B cell (primary cell): Measurements from ENCODE around the gene HIPK2. TPM values are rescaled to one million over a fixed set of nuclear protein-coding genes. Genes with fewer than 3 reads are reported as not detected.

Experiments used
- ATAC-seq: fragments of 200-7000 bp; cut with Tn5 transposase; one replicate; pipeline ENCODE4 v1.10.0; 2021; ENCODE audit warnings: low read depth, mild to moderate bottlenecking, moderate number of reproducible peaks, moderate library complexity
- CTCF ChIA-PET: fragments of 350-600 bp; sonication (Branson Sonifier 250); formaldehyde crosslinking; loops from one replicate; lab custom pipeline; 2021; ENCODE audit warnings: antibody characterized with exemption, inconsistent platforms; lab: Charles Lee
- POLR2A ChIA-PET: fragments of 350-600 bp; sonication (Branson Sonifier 250); formaldehyde crosslinking; loops from one replicate; lab custom pipeline; 2021; ENCODE audit warnings: antibody characterized with exemption; lab: Charles Lee
- DNase-seq: peaks from one replicate; pipeline ENCODE4 v3.0.0; 2013
- H2AFZ ChIP-seq: 2 replicates; pipeline ENCODE4 v1.6.1; 2012; ENCODE audit warnings: mild to moderate bottlenecking, low read depth, low read length; ENCODE audit not compliant: insufficient read depth, poor library complexity, severe bottlenecking
- H3K27ac ChIP-seq, 2 donors: 1 replicate in 1 of 2; 2 replicates in 1 of 2; pipeline ENCODE4 v1.5.1; 2012 to 2013; ENCODE audit warnings: low read length in 2 of 2, mild to moderate bottlenecking in 2 of 2, moderate library complexity in 1 of 2
- H3K27me3 ChIP-seq, 4 experiments: fragments of 200-600 bp in 1 of 4; sonication (generic) in 1 of 4; replicated peaks in 1 of 4; 1 replicate in 2 of 4; 2 replicates in 2 of 4; pipeline versions ENCODE4 v1.6.1 to v1.7.0; 2013 to 2016; ENCODE audit warnings: low read length in 3 of 4, mild to moderate bottlenecking in 2 of 4, mixed read lengths in 1 of 4, moderate library complexity in 1 of 4; ENCODE audit not compliant: insufficient read depth in 4 of 4, control insufficient read depth in 3 of 4; ENCODE audit errors: control extremely low read depth in 1 of 4
- H3K36me3 ChIP-seq, 2 experiments: replicated peaks in 1 of 2; 1 replicate in 1 of 2; 2 replicates in 1 of 2; pipeline versions ENCODE4 v1.6.1 to v1.7.1; 2013; ENCODE audit warnings: low read length in 1 of 2; ENCODE audit not compliant: insufficient read depth in 2 of 2, control insufficient read depth in 1 of 2; ENCODE audit errors: control extremely low read depth in 1 of 2, extremely low read depth in 1 of 2
- H3K4me1 ChIP-seq, 2 donors: fragments of 200-600 bp in 1 of 2; sonication (generic) in 1 of 2; 1 replicate in 1 of 2; 2 replicates in 1 of 2; pipeline versions ENCODE4 v1.5.1 to v1.6.1; 2013 to 2017; ENCODE audit warnings: low read length in 2 of 2; ENCODE audit not compliant: control insufficient read depth in 2 of 2, insufficient read depth in 2 of 2
- H3K4me2 ChIP-seq: replicated peaks from 2 replicates; pipeline ENCODE3; 2012; ENCODE audit warnings: mild to moderate bottlenecking, low read depth, low read length; ENCODE audit not compliant: poor library complexity, severe bottlenecking
- H3K4me3 ChIP-seq, 5 experiments: fragments of 200-600 bp in 1 of 5; sonication (generic) in 1 of 5; 1 replicate in 3 of 5; 2 replicates in 2 of 5; pipeline versions ENCODE4 v1.5.1 to v1.7.0; 2011 to 2016; ENCODE audit warnings: low read length in 4 of 5, mild to moderate bottlenecking in 4 of 5, low read depth in 2 of 5, control low read depth in 1 of 5, moderate library complexity in 1 of 5; ENCODE audit not compliant: insufficient read depth in 1 of 5; ENCODE audit errors: control extremely low read depth in 1 of 5, extremely low read depth in 1 of 5
- H3K79me2 ChIP-seq: fragments of 200-600 bp; sonication (generic); one replicate; pipeline ENCODE4 v1.6.0; 2016; ENCODE audit warnings: low read length; ENCODE audit not compliant: control insufficient read depth, insufficient read depth
- H3K9ac ChIP-seq: fragments of 200-600 bp; sonication (generic); 2 replicates; pipeline ENCODE4 v1.6.1; 2017; ENCODE audit warnings: mild to moderate bottlenecking, low read length, moderate library complexity
- H3K9me3 ChIP-seq, 3 donors: one replicate each; pipeline versions ENCODE4 v1.6.1 to v1.7.1; 2013; ENCODE audit warnings: low read length in 2 of 3; ENCODE audit not compliant: control insufficient read depth in 2 of 3, insufficient read depth in 1 of 3; ENCODE audit errors: control extremely low read depth in 1 of 3
- H4K20me1 ChIP-seq: 2 replicates; pipeline ENCODE4 v1.6.0; 2012; ENCODE audit warnings: mild to moderate bottlenecking, low read length; ENCODE audit not compliant: insufficient read depth, control insufficient read depth, poor library complexity, severe bottlenecking
- H3K27ac Mint-ChIP-seq: one replicate; pipeline ENCODE4 v1.8.0; 2021; ENCODE audit warnings: mixed read lengths
- H3K27me3 Mint-ChIP-seq: one replicate; pipeline ENCODE4 v1.8.0; 2021; ENCODE audit warnings: mixed read lengths
- H3K4me1 Mint-ChIP-seq: one replicate; pipeline ENCODE4 v1.8.0; 2021; ENCODE audit warnings: mixed read lengths
- H3K4me3 Mint-ChIP-seq: one replicate; pipeline ENCODE4 v1.8.0; 2021; ENCODE audit warnings: mixed read lengths
- H3K9me3 Mint-ChIP-seq: one replicate; pipeline ENCODE4 v1.8.0; 2022; ENCODE audit warnings: mixed read lengths; ENCODE audit not compliant: insufficient read depth
- EZH2 ChIP-seq: IDR thresholded peaks from 2 replicates; pipeline ENCODE4 v1.6.1; 2012; ENCODE audit warnings: borderline replicate concordance, low read depth, mild to moderate bottlenecking, moderate library complexity, low read length; ENCODE audit not compliant: insufficient read depth, poor library complexity, severe bottlenecking
- WGBS: methylation state at CpG from one replicate; pipeline ENCODE4 v1.1.5; 2013; ENCODE audit warnings: missing lambda C conversion rate; ENCODE audit not compliant: insufficient coverage; 5-methylcytosine and 5-hydroxymethylcytosine counted together
- intact Hi-C: fragments of 100-400 bp; cut with micrococcal nuclease; formaldehyde crosslinking; loops from one replicate; pipeline ENCODE4 v1.10.0; 2022
- polyA plus RNA-seq: library from polyadenylated mRNA; depleted of rRNA; stranded (reverse); fragments of >200 nt; gene quantifications from 2 replicates; pipeline ENCODE4 v1.2.3, GENCODE V29; 2012
- total RNA-seq, 2 donors: library from RNA; stranded (reverse); fragments of 120-200 nt in 1 of 2; gene quantifications; 1 replicate in 1 of 2; 2 replicates in 1 of 2; pipeline versions ENCODE4 v1.2.3 to v1.2.4, GENCODE V29; 2013 to 2022
- TF ChIP-seq, protein P1 (sequence below): fragments of 200-600 bp; IDR thresholded peaks from one replicate; pipeline ENCODE4 v1.8.0; 2022; ENCODE audit warnings: antibody characterized with exemption, mild to moderate bottlenecking

HIPK2 gene
- total and polyA plus RNA-seq, 2 donors (not counting 1 experiment from before 2014, with no cell fraction given) = 6.8 to 58.2 TPM

GRCh38 chr7:139587535-139587934 lies 190.3 kb downstream of the HIPK2 start:
- Histone ChIP-seq H3K4me2 (no peak overlapping the region), H3K4me1 (no peaks in the 10 kb centered on the region), H3K36me3 (peaks cover 1 to 11% of the 10 kb centered on the region in 2 experiments), H3K27me3 (no peaks in the 10 kb centered on the region), H3K9me3 (peaks cover 0 to 3% (median 0%) of the 10 kb centered on the region in 3 donors), H3K79me2 (no peaks in the 10 kb centered on the region), H3K27ac (no peak overlapping the region), H4K20me1 (no peaks in the 10 kb centered on the region), H3K4me3 (no peak overlapping the region), H3K9ac (no peak overlapping the region), H2AFZ (no peak overlapping the region)
- Mint-ChIP-seq H3K27ac (no peak overlapping the region), H3K9me3 (no peaks in the 10 kb centered on the region), H3K4me1 (no peaks in the 10 kb centered on the region), H3K27me3 (no peaks in the 10 kb centered on the region), H3K4me3 (no peak overlapping the region)
- DNase-seq (no peak), ATAC-seq (no peak)
- ChIA-PET POLR2A (no interaction called here), CTCF (interaction anchor here (0.9 to 3.4 kb wide), 2 partner anchors 9 to 15 kb away, joined by 3 to 14 read pairs; no protein-coding TSS in a partner anchor)
- intact Hi-C loops = no loop called here
- 100% methylated on average over 3 of the region's 7 CpGs for WGBS
- TF ChIP-seq, protein P1, sequence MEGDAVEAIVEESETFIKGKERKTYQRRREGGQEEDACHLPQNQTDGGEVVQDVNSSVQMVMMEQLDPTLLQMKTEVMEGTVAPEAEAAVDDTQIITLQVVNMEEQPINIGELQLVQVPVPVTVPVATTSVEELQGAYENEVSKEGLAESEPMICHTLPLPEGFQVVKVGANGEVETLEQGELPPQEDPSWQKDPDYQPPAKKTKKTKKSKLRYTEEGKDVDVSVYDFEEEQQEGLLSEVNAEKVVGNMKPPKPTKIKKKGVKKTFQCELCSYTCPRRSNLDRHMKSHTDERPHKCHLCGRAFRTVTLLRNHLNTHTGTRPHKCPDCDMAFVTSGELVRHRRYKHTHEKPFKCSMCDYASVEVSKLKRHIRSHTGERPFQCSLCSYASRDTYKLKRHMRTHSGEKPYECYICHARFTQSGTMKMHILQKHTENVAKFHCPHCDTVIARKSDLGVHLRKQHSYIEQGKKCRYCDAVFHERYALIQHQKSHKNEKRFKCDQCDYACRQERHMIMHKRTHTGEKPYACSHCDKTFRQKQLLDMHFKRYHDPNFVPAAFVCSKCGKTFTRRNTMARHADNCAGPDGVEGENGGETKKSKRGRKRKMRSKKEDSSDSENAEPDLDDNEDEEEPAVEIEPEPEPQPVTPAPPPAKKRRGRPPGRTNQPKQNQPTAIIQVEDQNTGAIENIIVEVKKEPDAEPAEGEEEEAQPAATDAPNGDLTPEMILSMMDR = no peak
- TF ChIP-seq EZH2 = no peak

DNA sequence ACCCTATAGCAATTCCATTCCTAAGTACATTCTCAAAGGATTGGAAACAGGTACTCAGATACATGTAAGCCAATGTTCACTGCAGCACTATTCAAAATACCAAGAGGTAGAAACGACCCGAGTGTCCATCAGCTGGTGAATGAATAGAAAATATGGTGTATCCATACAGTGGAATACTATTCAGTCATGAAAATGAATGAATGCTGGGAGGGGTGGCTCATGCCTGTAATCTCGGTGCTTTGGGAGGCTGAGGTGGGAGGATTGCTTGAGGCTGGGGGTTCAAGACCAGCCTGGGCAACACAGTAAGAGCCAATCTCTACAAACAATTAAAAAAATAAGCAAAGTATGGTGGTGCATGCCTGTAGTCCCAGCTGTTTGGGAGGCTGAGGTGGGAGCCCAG lies 191.5 kb downstream of the HIPK2 start:
- H3K27ac ChIP-seq = no peak overlapping the region
- no peaks in the 10 kb centered on the region for H3K4me1 ChIP-seq
- no CpG with 5 or more reads among the region's 3 CpGs for WGBS
- no peak overlapping the region for H2AFZ ChIP-seq
- ChIA-PET POLR2A (no interaction called here), CTCF (no interaction called here)
- peaks cover 0 to 3% (median 0%) of the 10 kb centered on the region in 3 donors for H3K9me3 ChIP-seq
- Mint-ChIP-seq H3K4me3 (no peak overlapping the region), H3K9me3 (no peaks in the 10 kb centered on the region), H3K27ac (no peak overlapping the region), H3K4me1 (no peaks in the 10 kb centered on the region), H3K27me3 (no peaks in the 10 kb centered on the region)
- no peaks in the 10 kb centered on the region for H3K27me3 ChIP-seq
- H3K79me2 ChIP-seq = no peaks in the 10 kb centered on the region
- no peak overlapping the region for H3K9ac ChIP-seq
- no peak for DNase-seq
- ATAC-seq = no peak
- no peaks in the 10 kb centered on the region for H4K20me1 ChIP-seq
- H3K36me3 ChIP-seq = peaks cover 2 to 17% of the 10 kb centered on the region in 2 experiments
- TF ChIP-seq, protein P1 = no peak
- no peak for TF ChIP-seq EZH2
- no peak overlapping the region for H3K4me2 ChIP-seq
- H3K4me3 ChIP-seq = no peak overlapping the region
- intact Hi-C loops = no loop called here
